Stimulated activated CD4-positive, alpha-beta T cell treated with anti-CD3 and anti-CD28 coated beads, Interleukin-2, amount 100 ng/mL, for 48 hours (primary cell): ENCODE measurements around the gene SLC24A5.

Experiments used
- DNase-seq, 2 donors: peaks; one replicate each; pipeline ENCODE4 v3.0.0-alpha.2; 2020

Gene SLC24A5

GRCh38 chr15:48119277-48119676, 1.5 kb upstream of the SLC24A5 start:
- no peak for DNase-seq

- DNase-seq = no peak
Observed at GRCh38 chr15:48121849-48122248, 1.1 kb downstream of the SLC24A5 start.

DNA sequence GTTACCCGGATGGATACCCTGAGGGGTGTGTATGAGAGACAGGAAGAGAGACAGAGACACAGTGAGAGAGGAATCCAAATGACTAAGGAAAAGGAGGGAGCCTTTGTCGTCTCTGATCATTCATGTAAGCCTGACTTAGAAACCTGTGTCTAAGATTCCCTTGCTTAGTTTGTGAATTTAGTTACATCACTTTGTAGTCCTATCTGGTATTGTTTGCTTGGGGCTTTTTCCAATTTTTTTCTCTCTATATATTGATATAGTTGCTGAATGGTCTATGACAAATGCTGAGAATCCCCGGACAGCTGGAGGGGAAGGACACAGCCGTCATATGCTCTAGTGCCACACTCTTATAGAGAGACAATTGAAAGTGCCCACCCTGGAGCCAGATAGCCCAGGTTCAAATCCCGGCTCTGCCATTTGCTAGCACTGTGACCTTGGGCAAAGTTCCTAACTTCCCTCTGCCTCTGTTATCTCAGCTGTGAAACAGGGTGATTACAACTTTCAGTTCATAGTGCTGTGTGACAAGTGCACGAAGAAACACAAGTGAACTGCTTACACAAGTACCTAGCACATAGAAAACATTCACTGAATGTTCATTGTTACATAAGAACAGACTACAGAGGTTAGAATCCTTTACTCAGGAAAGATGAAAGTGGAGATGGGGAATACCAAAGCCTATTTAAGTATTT, 6.0 kb downstream of the SLC24A5 start:
- no peak for DNase-seq

- DNase-seq = no peak
Observed at GRCh38 chr15:48131324-48131723, 10.5 kb downstream of the SLC24A5 start.

DNA sequence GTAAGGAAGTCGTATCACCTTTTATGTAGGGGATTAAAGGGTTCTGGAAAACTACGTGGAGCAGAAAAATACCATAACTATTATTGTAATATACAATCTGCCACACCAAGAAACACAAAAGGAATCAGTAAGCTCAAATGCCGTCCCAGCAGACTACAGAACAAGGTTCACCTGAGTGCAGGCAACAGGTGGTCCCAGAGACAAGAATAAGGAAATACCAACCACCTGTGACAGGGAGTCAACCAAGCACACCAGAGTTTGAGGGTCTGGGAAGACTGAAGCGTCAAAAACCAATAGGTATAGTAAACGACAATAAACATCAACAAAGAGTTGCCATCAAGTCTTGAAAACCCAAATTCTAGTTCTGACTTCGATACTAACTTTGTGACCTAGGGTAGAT, 12.1 kb downstream of the SLC24A5 start:
- DNase-seq = no peak

DNA sequence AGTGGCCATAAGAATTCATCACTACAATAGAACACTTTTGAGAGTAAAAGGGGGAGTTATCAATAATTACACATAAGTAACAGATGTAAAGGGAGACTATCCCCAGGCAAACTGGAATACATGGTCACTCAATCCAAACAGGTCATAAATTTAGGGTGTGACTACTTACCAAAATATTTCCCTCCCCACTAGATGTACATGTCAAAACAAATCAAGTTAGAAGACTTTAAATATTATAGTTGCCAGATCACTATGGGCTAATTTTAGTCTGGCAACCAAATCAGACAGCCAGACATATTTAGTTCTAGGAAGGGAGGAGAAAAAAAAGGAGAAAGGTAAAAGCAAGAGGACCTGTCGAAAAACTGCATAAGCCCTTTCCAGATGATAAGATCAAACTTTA, 23.1 kb downstream of the SLC24A5 start:
- no peak for DNase-seq

DNA sequence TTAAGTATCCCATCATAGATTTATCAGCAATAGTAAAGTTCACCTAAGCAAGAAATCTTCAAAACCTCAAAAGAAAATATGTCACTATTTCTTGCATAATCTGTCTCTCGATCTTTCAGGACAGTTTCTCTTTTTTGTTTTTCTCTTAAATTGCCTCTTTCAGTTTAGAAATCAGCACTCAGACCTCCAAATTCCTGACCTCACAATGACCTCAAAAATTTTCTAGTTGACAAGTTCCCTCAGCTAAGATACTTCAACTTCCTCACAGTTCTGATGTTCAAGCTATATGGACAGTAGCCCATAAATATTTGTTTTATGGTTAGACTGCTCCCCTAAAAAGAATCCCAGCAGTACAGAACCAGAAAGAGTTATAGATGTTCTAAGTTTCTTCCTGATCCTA, 24.1 kb downstream of the SLC24A5 start:
- DNase-seq = no peak

GRCh38 chr15:48145923-48146322, 25.1 kb downstream of the SLC24A5 start:
- no peak for DNase-seq

GRCh38 chr15:48147358-48147757, 26.6 kb downstream of the SLC24A5 start:
- DNase-seq = no peak

- DNase-seq = no peak
Observed at GRCh38 chr15:48149858-48150257, 29.1 kb downstream of the SLC24A5 start.

- no peak for DNase-seq
Observed at GRCh38 chr15:48153526-48153925, 32.7 kb downstream of the SLC24A5 start.

- no peak for DNase-seq
Observed at GRCh38 chr15:48168616-48169015, 47.8 kb downstream of the SLC24A5 start.

GRCh38 chr15:48170981-48171380, 50.2 kb downstream of the SLC24A5 start:
- DNase-seq = no peak

- DNase-seq = no peak
Observed at GRCh38 chr15:48175126-48175525, 54.3 kb downstream of the SLC24A5 start.

GRCh38 chr15:48176112-48176511, 55.3 kb downstream of the SLC24A5 start:
- no peak for DNase-seq

- DNase-seq = no peak
Observed at GRCh38 chr15:48176957-48177356, 56.2 kb downstream of the SLC24A5 start.

DNA sequence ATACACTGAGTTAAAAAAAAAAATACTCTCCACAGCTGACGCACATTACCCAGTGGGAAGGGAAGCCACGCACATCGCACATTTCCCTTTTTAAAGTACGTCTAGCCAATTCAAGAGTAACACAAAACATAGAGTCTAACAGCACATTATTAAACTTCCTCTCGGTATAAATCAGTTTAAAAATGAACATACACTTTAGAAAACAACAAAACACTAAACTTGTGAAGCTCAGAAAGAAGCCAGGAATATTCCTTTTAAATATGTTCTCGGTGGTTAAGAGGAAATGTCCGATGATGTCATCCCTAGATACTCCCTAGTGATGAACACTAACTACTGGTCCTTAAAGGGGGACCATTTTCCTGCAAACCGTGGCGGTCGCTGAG, 56.6 kb downstream of the SLC24A5 start:
- DNase-seq = no peak

GRCh38 chr15:48177766-48178647, 57.2 kb downstream of the SLC24A5 start, which contains the start of gene MYEF2:
Gene MYEF2 (minus strand): TSS chr15:48178295. CDS start chr15:48178237, 58 bp downstream.
- DNase-seq = peak; percentile 58 to 64

- DNase-seq = no peak
Observed at GRCh38 chr15:48178648-48178931, 57.8 kb downstream of the SLC24A5 start.

GRCh38 chr15:48182749-48183148, 62.0 kb downstream of the SLC24A5 start:
- no peak for DNase-seq

- no peak for DNase-seq
Observed at GRCh38 chr15:48185529-48185928, 64.7 kb downstream of the SLC24A5 start.

DNA sequence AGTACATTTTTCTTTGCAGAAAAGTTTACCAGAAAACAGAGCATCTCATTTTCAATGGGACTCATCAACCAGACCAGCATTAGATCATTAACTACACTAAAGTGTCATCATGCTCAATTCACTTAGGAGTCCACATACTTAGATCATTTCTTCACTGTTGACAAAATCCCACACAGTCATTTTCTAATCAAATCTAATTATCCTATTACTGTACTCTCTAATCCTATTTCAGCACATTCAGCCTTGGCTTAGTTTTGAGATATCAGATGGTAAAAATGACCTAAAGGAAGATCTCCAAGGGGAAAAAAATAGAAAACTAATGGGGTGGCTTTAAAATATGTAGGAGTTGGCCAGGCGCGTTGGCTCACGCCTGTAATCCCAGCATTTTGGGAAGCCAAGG, 65.5 kb downstream of the SLC24A5 start:
- no peak for DNase-seq

DNA sequence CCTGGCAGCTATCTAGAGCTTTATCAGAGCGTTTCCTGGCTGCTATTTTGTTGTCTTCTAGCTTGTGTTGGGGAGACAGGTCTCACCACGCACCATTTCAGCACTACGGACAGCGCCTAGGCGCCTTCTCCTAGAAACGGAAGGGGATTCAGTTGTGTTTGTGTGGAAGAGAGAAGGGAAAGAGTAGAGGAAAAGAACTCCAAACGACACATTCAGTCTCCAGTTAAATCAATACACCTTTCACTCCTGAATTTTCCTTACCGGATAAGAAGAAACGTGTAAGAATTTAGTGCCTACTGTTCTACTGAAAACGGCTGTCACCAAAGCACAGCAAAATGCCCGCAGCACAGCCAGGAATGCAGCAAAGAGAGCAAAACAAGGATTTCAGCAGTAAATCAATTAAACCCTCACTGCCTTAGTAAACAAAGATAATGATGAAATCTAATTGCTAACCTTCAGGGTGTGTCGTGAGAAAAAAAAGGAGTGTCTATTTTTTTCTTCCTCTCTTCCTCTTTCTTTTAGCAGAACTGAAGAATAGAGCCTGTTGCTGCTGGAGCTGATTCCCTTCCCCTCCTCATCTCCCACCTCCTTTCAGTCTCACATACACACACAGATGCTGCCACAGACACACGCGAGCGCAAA, 70.3 kb downstream of the SLC24A5 start:
- DNase-seq = peak; percentile 16 to 29
